ENCODE results near the gene NUB1.
A peak's percentile ranks its signal among the peaks of the same experiment; 100 is the strongest.

The NUB1 gene

DNA sequence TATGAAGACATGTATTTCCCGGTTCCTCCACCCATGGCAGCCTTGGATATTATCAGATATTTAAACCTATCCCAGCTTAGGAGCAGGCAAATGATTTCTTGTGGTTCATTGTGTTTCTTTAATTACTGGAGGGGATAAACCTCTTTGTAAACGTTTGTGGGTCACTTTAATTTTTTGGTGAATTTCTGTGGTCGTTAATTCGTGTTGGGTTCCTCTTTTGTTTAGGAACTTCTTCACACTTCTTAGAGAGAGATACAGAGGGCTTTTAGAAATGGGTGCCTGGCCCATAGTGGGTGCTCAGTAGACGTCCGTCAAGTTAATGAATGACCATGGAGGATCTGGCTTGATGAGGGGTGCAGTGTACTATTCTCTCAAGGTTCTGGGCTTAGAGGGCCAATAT is 27.2 kb upstream of the NUB1 start:
- TF ChIP-seq, protein P1, sequence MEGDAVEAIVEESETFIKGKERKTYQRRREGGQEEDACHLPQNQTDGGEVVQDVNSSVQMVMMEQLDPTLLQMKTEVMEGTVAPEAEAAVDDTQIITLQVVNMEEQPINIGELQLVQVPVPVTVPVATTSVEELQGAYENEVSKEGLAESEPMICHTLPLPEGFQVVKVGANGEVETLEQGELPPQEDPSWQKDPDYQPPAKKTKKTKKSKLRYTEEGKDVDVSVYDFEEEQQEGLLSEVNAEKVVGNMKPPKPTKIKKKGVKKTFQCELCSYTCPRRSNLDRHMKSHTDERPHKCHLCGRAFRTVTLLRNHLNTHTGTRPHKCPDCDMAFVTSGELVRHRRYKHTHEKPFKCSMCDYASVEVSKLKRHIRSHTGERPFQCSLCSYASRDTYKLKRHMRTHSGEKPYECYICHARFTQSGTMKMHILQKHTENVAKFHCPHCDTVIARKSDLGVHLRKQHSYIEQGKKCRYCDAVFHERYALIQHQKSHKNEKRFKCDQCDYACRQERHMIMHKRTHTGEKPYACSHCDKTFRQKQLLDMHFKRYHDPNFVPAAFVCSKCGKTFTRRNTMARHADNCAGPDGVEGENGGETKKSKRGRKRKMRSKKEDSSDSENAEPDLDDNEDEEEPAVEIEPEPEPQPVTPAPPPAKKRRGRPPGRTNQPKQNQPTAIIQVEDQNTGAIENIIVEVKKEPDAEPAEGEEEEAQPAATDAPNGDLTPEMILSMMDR (IDR thresholded peaks at IDR 0.05; ENCODE audit: insufficient read depth, missing control alignments): no peak
- no peak for DNase-seq (ENCODE audit: insufficient read length, low spot score)
- FAIRE-seq: no peak

DNA sequence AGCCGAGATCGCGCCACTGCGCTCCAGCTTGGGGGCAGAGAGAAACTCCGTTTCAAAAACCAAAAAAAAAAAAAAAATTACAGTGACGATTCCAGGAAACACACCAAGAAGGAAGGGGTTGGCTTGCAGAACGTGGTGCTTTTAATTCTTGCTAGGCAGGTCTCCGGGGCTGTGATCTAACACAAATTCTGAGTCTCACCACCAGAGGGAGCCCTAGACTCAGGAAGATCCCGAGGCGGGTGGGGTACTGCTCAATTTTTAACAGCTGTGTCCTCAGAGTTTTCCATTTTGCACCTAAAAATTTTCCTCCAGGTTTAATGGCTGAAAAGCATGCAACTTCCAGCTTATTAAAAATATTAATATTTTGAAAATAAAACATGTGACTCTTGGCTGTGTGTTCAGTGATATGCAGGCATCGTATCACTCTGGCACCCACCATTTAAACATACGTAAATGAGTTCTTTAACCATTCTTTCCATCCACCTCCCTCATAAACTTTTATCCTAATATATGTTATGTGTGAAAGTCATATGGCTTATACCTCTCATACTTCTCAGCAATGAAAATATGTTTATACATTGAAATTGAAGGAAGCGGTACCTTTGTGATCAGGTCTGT is 26.5 kb upstream of the NUB1 start:
- TF ChIP-seq, protein P1 (IDR thresholded peaks at IDR 0.05; ENCODE audit: insufficient read depth, missing control alignments): peak; percentile 85
- DNase-seq (ENCODE audit: insufficient read length, low spot score): peak; percentile 42

DNA sequence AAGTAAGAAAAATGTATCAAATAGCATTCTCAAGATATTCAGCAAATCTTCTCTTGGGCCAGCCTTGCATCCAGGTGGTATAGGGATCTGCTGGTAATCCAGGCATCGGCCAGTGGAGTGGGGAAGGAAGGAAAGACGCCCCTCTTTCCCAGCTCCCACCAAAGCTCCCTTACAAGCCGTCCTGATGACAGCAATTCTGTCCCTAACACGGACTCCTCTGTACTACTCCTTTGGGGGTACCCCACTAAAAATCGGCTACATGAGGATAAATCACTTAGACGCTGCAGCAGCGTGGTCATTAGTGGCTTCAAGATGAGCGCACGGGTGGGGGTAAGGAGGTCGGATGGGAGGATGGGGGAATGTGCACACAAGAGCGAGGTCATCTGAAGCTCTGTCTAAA is 24.7 kb upstream of the NUB1 start:
- TF ChIP-seq, protein P1 (IDR thresholded peaks at IDR 0.05; ENCODE audit: insufficient read depth, missing control alignments): no peak
- FAIRE-seq (no peak), DNase-seq (ENCODE audit: insufficient read length, low spot score) (no peak)

More for the DNA sequence above, 26.5 kb upstream of the NUB1 start:
- no peak for FAIRE-seq

DNA sequence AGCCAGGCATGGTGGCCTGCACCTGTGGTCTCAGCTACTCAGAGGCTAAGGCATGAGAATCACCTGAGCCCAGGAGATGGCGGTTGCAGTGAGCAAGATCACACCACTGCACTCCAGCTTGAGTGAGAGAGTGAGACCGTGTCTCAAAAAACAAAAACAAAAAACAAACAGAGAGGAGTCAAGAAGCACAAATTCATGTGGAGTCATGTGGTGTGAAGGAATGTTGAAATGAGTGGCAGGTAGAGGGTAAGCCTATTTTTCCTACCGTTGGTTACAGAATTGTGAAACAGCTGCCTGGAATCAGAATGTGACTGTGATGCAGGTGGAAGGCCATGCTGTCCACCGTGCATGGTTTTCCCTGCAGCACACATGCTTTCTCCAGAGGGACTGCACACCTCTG is 23.7 kb upstream of the NUB1 start:
- DNase-seq (ENCODE audit: insufficient read length, low spot score) (no peak), FAIRE-seq (no peak)
- TF ChIP-seq, protein P1 (IDR thresholded peaks at IDR 0.05; ENCODE audit: insufficient read depth, missing control alignments): no peak

DNA sequence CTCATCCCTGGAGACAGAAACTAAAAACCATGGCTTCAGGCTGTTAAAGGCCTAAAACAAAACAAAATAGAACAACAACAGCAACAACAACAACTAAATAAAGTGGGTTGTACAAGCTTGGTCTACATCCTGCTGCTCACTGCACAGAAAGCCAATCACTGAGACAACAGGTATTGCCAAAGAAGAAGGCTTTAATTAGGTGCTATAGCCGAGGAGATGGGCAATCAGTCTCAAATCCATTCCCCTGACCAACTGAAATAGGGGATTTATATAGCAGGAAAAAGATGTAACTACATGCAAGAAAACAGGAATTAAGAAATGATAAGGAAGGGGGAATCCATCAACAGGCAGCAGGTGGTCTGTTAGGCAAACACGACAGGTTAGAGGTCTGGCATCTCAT is 22.4 kb upstream of the NUB1 start:
- TF ChIP-seq, protein P1 (IDR thresholded peaks at IDR 0.05; ENCODE audit: insufficient read depth, missing control alignments): no peak
- no peak for FAIRE-seq
- no peak for DNase-seq (ENCODE audit: insufficient read length, low spot score)

DNA sequence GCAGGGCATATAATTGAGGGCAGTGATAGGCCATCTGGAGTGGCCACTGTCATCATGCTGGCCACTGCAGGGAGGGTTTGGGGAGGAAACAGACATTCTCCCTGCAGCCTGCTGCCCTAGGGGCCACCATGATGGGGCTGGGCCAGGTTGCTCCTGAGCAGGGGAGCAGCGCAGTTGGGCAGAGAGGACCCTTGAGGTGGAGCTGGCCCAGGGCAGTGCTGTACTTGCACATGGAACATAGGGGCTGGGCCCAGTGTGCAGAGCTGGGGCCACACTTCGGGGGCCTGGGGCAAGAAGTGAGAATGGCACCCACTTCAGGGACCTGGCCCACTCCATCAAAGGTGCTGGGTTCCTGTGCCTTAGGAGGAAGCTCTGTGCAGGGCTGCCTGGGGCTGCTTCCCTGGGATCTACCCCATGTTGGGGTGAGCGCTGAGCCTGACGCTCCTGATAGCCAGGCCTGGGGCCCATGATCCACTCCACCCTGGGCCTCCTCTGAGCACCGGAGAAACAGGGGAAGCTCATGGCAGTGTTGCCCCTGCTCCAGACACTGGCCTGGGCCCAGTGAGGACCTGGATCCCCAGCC is 21.3 kb upstream of the NUB1 start:
- DNase-seq (ENCODE audit: insufficient read length, low spot score): no peak
- FAIRE-seq: no peak
- TF ChIP-seq, protein P1 (IDR thresholded peaks at IDR 0.05; ENCODE audit: insufficient read depth, missing control alignments): no peak

DNA sequence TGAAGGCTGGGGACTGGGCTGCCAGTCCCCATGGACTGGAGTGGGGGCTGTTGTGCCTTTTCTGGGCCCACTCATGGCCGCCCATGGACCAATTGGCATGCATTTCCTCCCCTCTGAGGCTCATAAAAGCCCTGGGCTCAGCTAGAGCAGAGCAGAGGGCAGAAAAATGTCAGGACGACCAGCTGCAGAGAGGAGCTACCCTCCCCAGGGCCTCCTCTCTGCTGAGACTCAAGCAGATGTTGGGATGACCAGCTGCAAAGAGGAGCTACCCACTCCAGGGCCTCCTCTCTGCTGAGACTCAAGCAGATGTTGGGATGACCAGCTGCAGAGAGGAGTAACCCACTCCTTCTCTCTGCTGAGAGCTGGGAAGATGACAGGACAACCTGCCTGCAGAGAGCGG is 20.3 kb upstream of the NUB1 start:
- DNase-seq (ENCODE audit: insufficient read length, low spot score): no peak
- TF ChIP-seq, protein P1 (IDR thresholded peaks at IDR 0.05; ENCODE audit: insufficient read depth, missing control alignments): no peak
- no peak for FAIRE-seq

Data from D721Med (cell line).